ENCODE results near the gene EXOC6B. TPM values are rescaled to one million over a fixed set of nuclear protein-coding genes. Genes with fewer than 3 reads are reported as not detected.

EXOC6B gene
- total RNA-seq, 1 donor from 2014 or later: 35.2 TPM

- intact Hi-C loops (cut with DNase I): no loop called here
- DNase-seq (no peak), ATAC-seq (no peak)
- TF ChIP-seq CTCF (IDR thresholded peaks at IDR 0.05): no peak
- Histone ChIP-seq H3K27ac (no peak overlapping the region), H3K4me3 (no peak overlapping the region), H3K4me1 (no peaks in the 10 kb centered on the region), H3K9me3 (no peaks in the 10 kb centered on the region), H3K27me3 (peaks cover 4% of the 10 kb centered on the region), H3K36me3 (no peaks in the 10 kb centered on the region)
Observed at GRCh38 chr2:72126186-72127100, 699.4 kb downstream of the EXOC6B start.

Other genes with a start within 250 kb of the EXOC6B start
- gene SPR, start 61.4 kb upstream of the EXOC6B start, total RNA-seq: 44.1 TPM
- gene EMX1, start 91.5 kb upstream of the EXOC6B start, total RNA-seq: not detected
- gene SFXN5, start 245.7 kb upstream of the EXOC6B start, total RNA-seq: 13.1 TPM

Data from upper lobe of right lung (tissue), 1 donor.